Measurements from ENCODE around the gene SLC25A3.
"Not testable (repeated sequence)": the region's sequence is repeated elsewhere in the genome, so short reads cannot be mapped to it uniquely, and the experiment has no call there.

SLC25A3 gene

GRCh38 chr12:98594050-98594835, 757 bp downstream of the SLC25A3 start:
- peak in 1 of 2 donors; percentile 6 for DNase-seq (ENCODE audit: low read depth in 1 of 2, low spot score in 1 of 2)

GRCh38 chr12:98595243-98595988, 1.9 kb downstream of the SLC25A3 start:
- no peak for DNase-seq (ENCODE audit: low read depth in 1 of 2, low spot score in 1 of 2)

- not testable (repeated sequence) for DNase-seq (ENCODE audit: low read depth in 1 of 2, low spot score in 1 of 2)
Observed at GRCh38 chr12:98597313-98597712, 3.8 kb downstream of the SLC25A3 start.

GRCh38 chr12:98601924-98602323, 8.4 kb downstream of the SLC25A3 start:
- DNase-seq (ENCODE audit: low read depth in 1 of 2, low spot score in 1 of 2) = no peak

- no peak for DNase-seq (ENCODE audit: low read depth in 1 of 2, low spot score in 1 of 2)
Observed at GRCh38 chr12:98606359-98606988, 13.0 kb downstream of the SLC25A3 start.

- no peak for DNase-seq (ENCODE audit: low read depth in 1 of 2, low spot score in 1 of 2)
Observed at GRCh38 chr12:98610596-98610995, 17.1 kb downstream of the SLC25A3 start.

GRCh38 chr12:98612696-98613334, 19.3 kb downstream of the SLC25A3 start:
- DNase-seq (ENCODE audit: low read depth in 1 of 2, low spot score in 1 of 2) = no peak

- no peak for DNase-seq (ENCODE audit: low read depth in 1 of 2, low spot score in 1 of 2)
Observed at GRCh38 chr12:98618952-98619351, 25.5 kb downstream of the SLC25A3 start.

GRCh38 chr12:98635657-98636323, 42.3 kb downstream of the SLC25A3 start:
- DNase-seq (ENCODE audit: low read depth in 1 of 2, low spot score in 1 of 2) = no peak

GRCh38 chr12:98637068-98637467, 43.6 kb downstream of the SLC25A3 start:
- DNase-seq (ENCODE audit: low read depth in 1 of 2, low spot score in 1 of 2) = no peak

- no peak for DNase-seq (ENCODE audit: low read depth in 1 of 2, low spot score in 1 of 2)
Observed at GRCh38 chr12:98638009-98638408, 44.5 kb downstream of the SLC25A3 start.

GRCh38 chr12:98639491-98639890, 46.0 kb downstream of the SLC25A3 start:
- no peak for DNase-seq (ENCODE audit: low read depth in 1 of 2, low spot score in 1 of 2)

- not testable (repeated sequence) for DNase-seq (ENCODE audit: low read depth in 1 of 2, low spot score in 1 of 2)
Observed at GRCh38 chr12:98642801-98643200, 49.3 kb downstream of the SLC25A3 start.

- DNase-seq (ENCODE audit: low read depth in 1 of 2, low spot score in 1 of 2) = peak in 1 of 2 donors; percentile 3
Observed at GRCh38 chr12:98644433-98644711, 50.9 kb downstream of the SLC25A3 start.

GRCh38 chr12:98644712-98645571, 51.5 kb downstream of the SLC25A3 start, which contains the start of the genes APAF1 and IKBIP:
TSS of gene APAF1 (plus strand) at chr12:98645290. CDS start at chr12:98648360, 3,070 bp downstream.
TSS of gene IKBIP (minus strand) at chr12:98644788. CDS start at chr12:98644701, 87 bp downstream.
- DNase-seq (ENCODE audit: low read depth in 1 of 2, low spot score in 1 of 2) = peak; percentile 93 to 98

- DNase-seq (ENCODE audit: low read depth in 1 of 2, low spot score in 1 of 2) = no peak
Observed at GRCh38 chr12:98645572-98646067, 52.1 kb downstream of the SLC25A3 start.

GRCh38 chr12:98646294-98647090, 53.0 kb downstream of the SLC25A3 start:
- no peak for DNase-seq (ENCODE audit: low read depth in 1 of 2, low spot score in 1 of 2)

GRCh38 chr12:98651328-98651727, 57.8 kb downstream of the SLC25A3 start:
- DNase-seq (ENCODE audit: low read depth in 1 of 2, low spot score in 1 of 2) = no peak

All from stimulated activated CD4-positive, alpha-beta T cell treated with anti-CD3 and anti-CD28 coated beads, Interleukin-15, amount 100 ng/mL, for 1 hour (primary cell).